ENCODE measurements around the gene VIM. TPM values are rescaled to one million over a fixed set of nuclear protein-coding genes. Genes with fewer than 3 reads are reported as not detected.

The VIM gene
- polyA plus RNA-seq, 1 donor (not counting 4 experiments of a cell fraction or from before 2014, with no cell fraction given), result 495 TPM

DNA sequence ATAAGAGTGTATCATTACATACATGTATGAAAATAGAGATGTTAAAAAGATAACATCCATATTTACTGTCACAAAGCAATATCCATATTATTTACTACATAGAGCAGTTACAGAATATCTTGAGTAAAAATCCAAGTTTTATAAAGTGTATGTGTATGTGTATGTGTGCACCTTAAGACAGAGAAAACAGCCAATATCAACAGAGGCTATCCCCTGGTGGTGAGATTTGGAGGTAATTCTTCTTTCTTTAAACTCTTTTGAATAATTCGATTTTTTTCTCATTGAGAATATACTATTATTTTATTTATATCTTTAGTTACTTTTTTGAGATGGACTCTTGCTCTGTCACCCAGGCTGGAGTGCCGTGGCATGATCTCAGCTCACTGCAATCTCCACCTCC lies 44.9 kb upstream of the VIM start:
- Histone ChIP-seq H3K27me3 (ENCODE audit: control insufficient read depth, extremely low read depth, insufficient read depth, low read length) (no peaks in the 10 kb centered on the region), H3K9me3 (ENCODE audit: control insufficient read depth, low read depth, low read length) (no peaks in the 10 kb centered on the region), H3K9me1 (ENCODE audit: control insufficient read depth, extremely low read depth, insufficient read depth, low read length) (no peaks in the 10 kb centered on the region), H3K79me2 (ENCODE audit: control insufficient read depth, insufficient read depth, low read length) (no peaks in the 10 kb centered on the region), H4K20me1 (ENCODE audit: control insufficient read depth, extremely low read depth, insufficient read depth, low read length) (no peaks in the 10 kb centered on the region), H3K36me3 (ENCODE audit: control insufficient read depth in 2 of 2, extremely low read depth in 1 of 2, insufficient read depth in 2 of 2, low read length in 2 of 2) (no peaks in the 10 kb centered on the region), H2AFZ (ENCODE audit: control insufficient read depth, low read length) (no peak overlapping the region), H3K9ac (ENCODE audit: control insufficient read depth, extremely low read depth, insufficient read depth, low read length) (no peak overlapping the region), H3K4me2 (ENCODE audit: control insufficient read depth, extremely low read depth, insufficient read depth, low read depth, low read length) (no peak overlapping the region), H3K27ac (ENCODE audit: control insufficient read depth, insufficient read depth, low read length) (no peak overlapping the region), H3K4me3 (ENCODE audit: control insufficient read depth in 2 of 3, extremely low read depth in 1 of 3, insufficient read depth in 2 of 3, low read depth in 1 of 3, low read length in 3 of 3) (no peak overlapping the region), H3K4me1 (ENCODE audit: control insufficient read depth, extremely low read depth, insufficient read depth, low read length) (no peaks in the 10 kb centered on the region)
- no peak for FAIRE-seq
- dilution Hi-C loops (cut with MboI; ENCODE audit: extremely low pct_ligation_motif_present, low sequenced_read_pairs), result no loop called here
- TF ChIP-seq EZH2 (IDR thresholded peaks at IDR 0.05; ENCODE audit: low read length), result no peak
- peak in 1 of 3 experiments; percentile 12 for TF ChIP-seq CTCF (optimal IDR thresholded peaks at IDR 0.05 in 1 of 3, IDR thresholded peaks at IDR 0.05 in 1 of 3, conservative IDR thresholded peaks at IDR 0.05 in 1 of 3; ENCODE audit: extremely low read depth in 1 of 3, insufficient read depth in 2 of 3, low read length in 3 of 3)
- DNase-seq (ENCODE audit: low read depth, low spot score), result no peak

- FAIRE-seq, result no peak
Observed at GRCh38 chr10:17185873-17186272, 42.2 kb upstream of the VIM start.

More at GRCh38 chr10:17185873-17186272, 42.2 kb upstream of the VIM start:
- Histone ChIP-seq H3K36me3 (ENCODE audit: control insufficient read depth in 2 of 2, extremely low read depth in 1 of 2, insufficient read depth in 2 of 2, low read length in 2 of 2) (no peaks in the 10 kb centered on the region), H3K9ac (ENCODE audit: control insufficient read depth, extremely low read depth, insufficient read depth, low read length) (no peak overlapping the region), H3K4me1 (ENCODE audit: control insufficient read depth, extremely low read depth, insufficient read depth, low read length) (no peaks in the 10 kb centered on the region), H2AFZ (ENCODE audit: control insufficient read depth, low read length) (no peak overlapping the region), H3K27ac (ENCODE audit: control insufficient read depth, insufficient read depth, low read length) (no peak overlapping the region), H3K4me2 (ENCODE audit: control insufficient read depth, extremely low read depth, insufficient read depth, low read depth, low read length) (no peak overlapping the region), H3K27me3 (ENCODE audit: control insufficient read depth, extremely low read depth, insufficient read depth, low read length) (no peaks in the 10 kb centered on the region), H3K9me1 (ENCODE audit: control insufficient read depth, extremely low read depth, insufficient read depth, low read length) (no peaks in the 10 kb centered on the region), H3K4me3 (ENCODE audit: control insufficient read depth in 2 of 3, extremely low read depth in 1 of 3, insufficient read depth in 2 of 3, low read depth in 1 of 3, low read length in 3 of 3) (no peak overlapping the region), H4K20me1 (ENCODE audit: control insufficient read depth, extremely low read depth, insufficient read depth, low read length) (no peaks in the 10 kb centered on the region), H3K9me3 (ENCODE audit: control insufficient read depth, low read depth, low read length) (no peaks in the 10 kb centered on the region), H3K79me2 (ENCODE audit: control insufficient read depth, insufficient read depth, low read length) (no peaks in the 10 kb centered on the region)
- no peak for DNase-seq (ENCODE audit: low read depth, low spot score)
- dilution Hi-C loops (cut with MboI; ENCODE audit: extremely low pct_ligation_motif_present, low sequenced_read_pairs), result no loop called here
- TF ChIP-seq EZH2 (IDR thresholded peaks at IDR 0.05; ENCODE audit: low read length) (no peak), CTCF (optimal IDR thresholded peaks at IDR 0.05 in 1 of 3, IDR thresholded peaks at IDR 0.05 in 1 of 3, conservative IDR thresholded peaks at IDR 0.05 in 1 of 3; ENCODE audit: extremely low read depth in 1 of 3, insufficient read depth in 2 of 3, low read length in 3 of 3) (no peak)

All from keratinocyte (primary cell).